PC-3 (cell line): Measurements from ENCODE around the gene LAIR2. TPM values are rescaled to one million over a fixed set of nuclear protein-coding genes. Genes with fewer than 3 reads are reported as not detected.

Experiments
- ATAC-seq: fragments of 200-7000 bp; cut with Tn5 transposase; 2 replicates; pipeline ENCODE4 v1.9.1; 2020; ENCODE audit warnings: mild to moderate bottlenecking, moderate library complexity
- BruUV-seq: library from RNA; stranded (reverse); fragments of 400-500 nt; replicated peaks from 2 replicates; lab custom pipeline; 2021; lab: Mats Ljungman, UMichigan
- CTCF ChIA-PET: fragments of 300-600 bp; sonication (Branson Sonifier 250); formaldehyde crosslinking; loops from one replicate; lab custom pipeline; 2022; ENCODE audit warnings: antibody characterized with exemption; lab: Charles Lee
- POLR2A ChIA-PET: fragments of 300-600 bp; sonication (Branson Sonifier 250); formaldehyde crosslinking; loops from one replicate; lab custom pipeline; 2022; ENCODE audit warnings: antibody characterized with exemption; ENCODE audit not compliant: unreplicated experiment; lab: Charles Lee
- DNase-seq: peaks from one replicate; pipeline ENCODE4 v3.0.0-alpha.2; 2015
- H2AFZ ChIP-seq: fragments of 300-600 bp; sonication (generic); 2 replicates; pipeline ENCODE4 v1.6.0; 2016; ENCODE audit warnings: antibody characterized with exemption, low read length
- H3F3A ChIP-seq: fragments of 300-600 bp; sonication (generic); one replicate; pipeline ENCODE4 v1.6.0; 2017; ENCODE audit warnings: antibody characterized with exemption, low read length, control low read depth, mild to moderate bottlenecking; ENCODE audit not compliant: unreplicated experiment
- H3K27ac ChIP-seq: fragments of 300-600 bp; sonication (generic); 2 replicates; pipeline ENCODE4 v1.5.1; 2016; ENCODE audit warnings: mild to moderate bottlenecking, low read length
- H3K27me3 ChIP-seq: fragments of 300-600 bp; sonication (generic); 2 replicates; pipeline ENCODE4 v1.6.1; 2016; ENCODE audit warnings: low read length, mixed read lengths
- H3K36me3 ChIP-seq: fragments of 300-600 bp; sonication (generic); 2 replicates; pipeline ENCODE4 v1.6.1; 2016; ENCODE audit warnings: low read depth, mixed run types, low read length, mixed read lengths
- H3K4me1 ChIP-seq: fragments of 300-600 bp; sonication (generic); 2 replicates; pipeline ENCODE4 v1.5.1; 2016; ENCODE audit warnings: low read length; ENCODE audit not compliant: insufficient read depth
- H3K4me2 ChIP-seq: fragments of 300-600 bp; sonication (generic); 2 replicates; pipeline ENCODE4 v1.6.0; 2016; ENCODE audit warnings: low read length
- H3K4me3 ChIP-seq: fragments of 300-600 bp; sonication (generic); 2 replicates; pipeline ENCODE4 v1.5.1; 2016; ENCODE audit warnings: mild to moderate bottlenecking, low read length, mixed read lengths
- H3K79me2 ChIP-seq: fragments of 300-600 bp; sonication (generic); 2 replicates; pipeline ENCODE4 v1.6.1; 2017; ENCODE audit warnings: low read length, mixed read lengths
- H3K9ac ChIP-seq: fragments of 300-600 bp; sonication (generic); 2 replicates; pipeline ENCODE4 v1.6.0; 2016; ENCODE audit warnings: mild to moderate bottlenecking, low read length
- H3K9me2 ChIP-seq: fragments of 300-600 bp; sonication (generic); replicated peaks from 2 replicates; pipeline ENCODE4 v1.6.1; 2016; ENCODE audit warnings: mixed run types, low read length, mixed read lengths
- H3K9me3 ChIP-seq: fragments of 300-600 bp; sonication (generic); 2 replicates; pipeline ENCODE4 v1.6.1; 2016; ENCODE audit warnings: low read length, mixed read lengths
- H4K20me1 ChIP-seq: fragments of 300-600 bp; sonication (generic); 2 replicates; pipeline ENCODE4 v1.6.1; 2016; ENCODE audit warnings: low read length, mixed read lengths
- EZH2 ChIP-seq: fragments of 300-600 bp; sonication (generic); IDR thresholded peaks from one replicate; pipeline ENCODE4 v1.6.1; 2017; ENCODE audit warnings: antibody characterized with exemption, mild to moderate bottlenecking, low read length; ENCODE audit not compliant: unreplicated experiment
- EZH2phosphoT487 ChIP-seq: fragments of 300-600 bp; sonication (generic); IDR thresholded peaks from 2 replicates; pipeline ENCODE4 v1.6.1; 2018; ENCODE audit warnings: mild to moderate bottlenecking, antibody characterized with exemption, low read length, borderline replicate concordance
- intact Hi-C: fragments of 100-400 bp; cut with micrococcal nuclease; formaldehyde crosslinking; loops from 2 replicates; pipeline ENCODE4 v1.9.0; 2023
- total RNA-seq: library from RNA; depleted of rRNA; stranded (reverse); fragments of >200 nt; gene quantifications from 2 replicates; pipeline ENCODE4 v1.2.3, GENCODE V29; 2014
- TF ChIP-seq, protein P1 (sequence below): fragments of 300-600 bp; sonication (generic); conservative IDR thresholded peaks from 2 replicates; pipeline ENCODE4 v1.5.1; 2017; ENCODE audit warnings: antibody characterized with exemption, low read depth, mild to moderate bottlenecking, low read length

Gene LAIR2
- total RNA-seq, 1 experiment from 2014 or later, result not detected

- DNase-seq (no peak), ATAC-seq (no peak)
- no peak for TF ChIP-seq EZH2
- no peak for TF ChIP-seq EZH2phosphoT487
- TF ChIP-seq, protein P1, sequence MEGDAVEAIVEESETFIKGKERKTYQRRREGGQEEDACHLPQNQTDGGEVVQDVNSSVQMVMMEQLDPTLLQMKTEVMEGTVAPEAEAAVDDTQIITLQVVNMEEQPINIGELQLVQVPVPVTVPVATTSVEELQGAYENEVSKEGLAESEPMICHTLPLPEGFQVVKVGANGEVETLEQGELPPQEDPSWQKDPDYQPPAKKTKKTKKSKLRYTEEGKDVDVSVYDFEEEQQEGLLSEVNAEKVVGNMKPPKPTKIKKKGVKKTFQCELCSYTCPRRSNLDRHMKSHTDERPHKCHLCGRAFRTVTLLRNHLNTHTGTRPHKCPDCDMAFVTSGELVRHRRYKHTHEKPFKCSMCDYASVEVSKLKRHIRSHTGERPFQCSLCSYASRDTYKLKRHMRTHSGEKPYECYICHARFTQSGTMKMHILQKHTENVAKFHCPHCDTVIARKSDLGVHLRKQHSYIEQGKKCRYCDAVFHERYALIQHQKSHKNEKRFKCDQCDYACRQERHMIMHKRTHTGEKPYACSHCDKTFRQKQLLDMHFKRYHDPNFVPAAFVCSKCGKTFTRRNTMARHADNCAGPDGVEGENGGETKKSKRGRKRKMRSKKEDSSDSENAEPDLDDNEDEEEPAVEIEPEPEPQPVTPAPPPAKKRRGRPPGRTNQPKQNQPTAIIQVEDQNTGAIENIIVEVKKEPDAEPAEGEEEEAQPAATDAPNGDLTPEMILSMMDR, result no peak
- no peaks in the 10 kb centered on the region for H3F3A ChIP-seq
- POLR2A ChIA-PET, result no interaction called here
- H3K79me2 ChIP-seq, result no peaks in the 10 kb centered on the region
- no peak overlapping the region for H3K4me2 ChIP-seq
- no peaks in the 10 kb centered on the region for H3K4me1 ChIP-seq
- H3K27me3 ChIP-seq, result peaks cover 49% of the 10 kb centered on the region
- H4K20me1 ChIP-seq, result no peaks in the 10 kb centered on the region
- no peaks in the 10 kb centered on the region for H3K36me3 ChIP-seq
- H3K9me3 ChIP-seq, result no peaks in the 10 kb centered on the region
- CTCF ChIA-PET, result no interaction called here
- H3K9ac ChIP-seq, result no peak overlapping the region
- no TSS peak for BruUV-seq
- H3K4me3 ChIP-seq, result no peak overlapping the region
- H2AFZ ChIP-seq, result no peak overlapping the region
- H3K9me2 ChIP-seq, result no peaks in the 10 kb centered on the region
- no peak overlapping the region for H3K27ac ChIP-seq
- intact Hi-C loops, result no loop called here
Observed at GRCh38 chr19:54548806-54549205, 46.2 kb downstream of the LAIR2 start.

DNA sequence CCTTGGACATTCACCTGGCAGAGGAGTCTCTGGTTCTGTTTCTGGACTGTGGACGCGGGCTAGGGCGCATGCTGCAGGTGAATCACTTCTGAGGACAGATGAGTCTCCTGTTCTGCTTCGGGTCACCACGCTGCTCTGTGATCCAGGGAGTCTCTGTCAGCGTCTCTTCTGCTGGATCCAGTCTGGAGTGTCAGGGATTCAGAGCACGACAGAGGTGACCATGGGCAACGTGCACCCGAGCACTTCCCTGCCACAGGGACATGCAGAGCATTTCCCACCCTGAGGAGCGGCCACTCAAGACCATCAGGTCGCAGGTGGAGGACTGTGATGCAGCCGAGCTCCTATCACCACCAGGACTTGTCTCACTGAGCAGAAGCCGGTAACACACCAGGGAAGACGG, 46.6 kb downstream of the LAIR2 start:
- no peaks in the 10 kb centered on the region for H3K4me1 ChIP-seq
- ChIA-PET POLR2A (no interaction called here), CTCF (no interaction called here)
- H3K27me3 ChIP-seq, result peaks cover 47% of the 10 kb centered on the region
- H3K9me2 ChIP-seq, result no peaks in the 10 kb centered on the region
- no peak for DNase-seq
- BruUV-seq, result no TSS peak
- H3K9ac ChIP-seq, result no peak overlapping the region
- no peak overlapping the region for H2AFZ ChIP-seq
- no peaks in the 10 kb centered on the region for H3F3A ChIP-seq
- no peak overlapping the region for H3K27ac ChIP-seq
- no peak overlapping the region for H3K4me3 ChIP-seq
- H3K36me3 ChIP-seq, result no peaks in the 10 kb centered on the region
- no peaks in the 10 kb centered on the region for H3K79me2 ChIP-seq
- no peak overlapping the region for H3K4me2 ChIP-seq
- no peak for ATAC-seq
- H3K9me3 ChIP-seq, result no peaks in the 10 kb centered on the region
- no peak for TF ChIP-seq EZH2phosphoT487
- TF ChIP-seq EZH2, result no peak
- TF ChIP-seq, protein P1, result no peak
- no peaks in the 10 kb centered on the region for H4K20me1 ChIP-seq
- intact Hi-C loops, result no loop called here

- H3K9me2 ChIP-seq, result no peaks in the 10 kb centered on the region
- no peaks in the 10 kb centered on the region for H3K79me2 ChIP-seq
- ATAC-seq (no peak), DNase-seq (no peak)
- BruUV-seq, result no TSS peak
- CTCF ChIA-PET, result no interaction called here
- H3K9ac ChIP-seq, result no peak overlapping the region
- intact Hi-C loops, result no loop called here
- H3K36me3 ChIP-seq, result no peaks in the 10 kb centered on the region
- no peaks in the 10 kb centered on the region for H3K4me1 ChIP-seq
- H3K27me3 ChIP-seq, result peaks cover 52% of the 10 kb centered on the region
- no peak for TF ChIP-seq EZH2
- TF ChIP-seq, protein P1, result no peak
- no peak for TF ChIP-seq EZH2phosphoT487
- POLR2A ChIA-PET, result no interaction called here
- no peaks in the 10 kb centered on the region for H4K20me1 ChIP-seq
- H3F3A ChIP-seq, result no peaks in the 10 kb centered on the region
- no peak overlapping the region for H2AFZ ChIP-seq
- no peak overlapping the region for H3K27ac ChIP-seq
- no peak overlapping the region for H3K4me3 ChIP-seq
- no peak overlapping the region for H3K4me2 ChIP-seq
- no peaks in the 10 kb centered on the region for H3K9me3 ChIP-seq
Observed at GRCh38 chr19:54551293-54551692, 48.7 kb downstream of the LAIR2 start.
